Thyroid gland (tissue), 4 donors: ENCODE results near the gene SETD2. TPM values are rescaled to one million over a fixed set of nuclear protein-coding genes. Genes with fewer than 3 reads are reported as not detected.

ENCODE experiments used
- DNase-seq, 2 donors: peaks; one replicate each; pipeline ENCODE4 v3.0.0-alpha.2; 2019
- H3K27ac ChIP-seq, 3 donors: fragments of 200-600 bp; sonication (generic); 1 replicate in 2 of 3; 2 replicates in 1 of 3; pipeline ENCODE4 v1.5.1; 2016 to 2019; ENCODE audit warnings: mild to moderate bottlenecking in 1 of 3, moderate library complexity in 1 of 3
- H3K27me3 ChIP-seq: fragments of 200-600 bp; sonication (generic); one replicate; pipeline ENCODE4 v1.5.1; 2019
- H3K36me3 ChIP-seq, 2 donors: fragments of 200-600 bp; sonication (generic); one replicate each; pipeline ENCODE4 v1.5.1; 2016 to 2019
- H3K4me1 ChIP-seq, 2 donors: fragments of 200-600 bp; sonication (generic); one replicate each; pipeline ENCODE4 v1.5.1; 2017 to 2019
- H3K4me3 ChIP-seq, 3 donors: fragments of 200-600 bp; sonication (generic); replicated peaks in 1 of 3; 1 replicate in 2 of 3; 2 replicates in 1 of 3; pipeline ENCODE4 v1.5.1; 2016; ENCODE audit warnings: mild to moderate bottlenecking in 1 of 3
- H3K9me3 ChIP-seq: fragments of 200-600 bp; sonication (generic); one replicate; pipeline ENCODE4 v1.5.1; 2017
- CTCF ChIP-seq, 6 experiments: fragments of 200-600 bp in 3 of 6; fragments of 450-650 bp in 3 of 6; sonication (generic) in 3 of 6; IDR thresholded peaks; one replicate each; pipeline ENCODE4 v1.5.1; 2016 to 2019; ENCODE audit warnings: antibody characterized with exemption in 6 of 6, mild to moderate bottlenecking in 2 of 6, inconsistent platforms in 1 of 6, moderate library complexity in 1 of 6
- POLR2A ChIP-seq, 2 donors: fragments of 450-650 bp; IDR thresholded peaks; one replicate each; pipeline ENCODE4 v1.6.1; 2017; ENCODE audit warnings: antibody characterized with exemption in 2 of 2, mild to moderate bottlenecking in 2 of 2, moderate library complexity in 1 of 2
- WGBS, 2 donors: methylation state at CpG; one replicate each; pipeline ENCODE4 v1.1.5; 2017; 5-methylcytosine and 5-hydroxymethylcytosine counted together
- intact Hi-C: fragments of 100-400 bp; cut with DNase I; formaldehyde crosslinking; loops from one replicate; pipeline ENCODE4 v1.15.1; 2023
- total RNA-seq, 4 donors: library from RNA; depleted of rRNA; stranded (reverse); fragments of >200 nt; gene quantifications; one replicate each; pipeline ENCODE4 v1.2.3, GENCODE V29; 2016

Gene SETD2
- total RNA-seq, 4 donors from 2014 or later, result 74.3 to 128 (median 85.5) TPM

GRCh38 chr3:47009225-47010110 is 154.4 kb downstream of the SETD2 start:
- Histone ChIP-seq H3K27me3 (no peaks in the 10 kb centered on the region), H3K4me3 (peak overlapping the region in 2 of 3 donors; percentile 42 to 56), H3K27ac (peak overlapping the region; percentile 59 to 90 (median 85)), H3K4me1 (peaks cover 10% of the 10 kb centered on the region in 2 donors), H3K9me3 (no peaks in the 10 kb centered on the region), H3K36me3 (no peaks in the 10 kb centered on the region)
- WGBS, 2 donors, result 6 to 9% methylated on average over 17 to 38 of the region's 85 CpGs
- peak; percentile 51 to 94 for TF ChIP-seq POLR2A (IDR thresholded peaks at IDR 0.05)
- no peak for TF ChIP-seq CTCF (IDR thresholded peaks at IDR 0.05)
- peak; percentile 93 to 94 for DNase-seq
- intact Hi-C loops, result no loop called here

DNA sequence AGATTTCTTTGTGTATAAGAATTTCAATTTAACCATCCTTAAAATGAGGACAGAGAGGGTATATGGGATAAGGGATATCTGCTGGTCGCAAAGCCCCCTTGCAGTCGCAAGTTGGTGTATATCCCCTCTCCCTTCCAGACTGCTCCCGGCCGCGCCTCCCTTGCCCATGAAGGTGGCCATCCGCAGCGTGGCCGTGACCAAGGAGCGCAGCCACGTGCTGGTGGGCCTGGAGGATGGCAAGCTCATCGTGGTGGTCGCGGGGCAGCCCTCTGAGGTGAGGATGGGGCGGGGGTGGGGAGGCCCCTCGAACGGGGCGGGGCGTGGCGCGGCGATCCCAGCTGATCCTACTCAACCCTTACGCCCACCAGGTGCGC is 155.1 kb downstream of the SETD2 start:
- Histone ChIP-seq H3K9me3 (no peaks in the 10 kb centered on the region), H3K27me3 (no peaks in the 10 kb centered on the region), H3K4me3 (peak overlapping the region in 1 of 3 donors; percentile 42), H3K27ac (peak overlapping the region in 1 of 3 donors; percentile 41), H3K4me1 (peaks cover 10% of the 10 kb centered on the region in 2 donors), H3K36me3 (no peaks in the 10 kb centered on the region)
- no peak for DNase-seq
- no peak for TF ChIP-seq POLR2A (IDR thresholded peaks at IDR 0.05)
- peak in 1 of 6 experiments; percentile 1 for TF ChIP-seq CTCF (IDR thresholded peaks at IDR 0.05)
- 60 to 76% methylated on average over 8 to 9 of the region's 23 CpGs for WGBS, 2 donors
- intact Hi-C loops, result no loop called here

DNA sequence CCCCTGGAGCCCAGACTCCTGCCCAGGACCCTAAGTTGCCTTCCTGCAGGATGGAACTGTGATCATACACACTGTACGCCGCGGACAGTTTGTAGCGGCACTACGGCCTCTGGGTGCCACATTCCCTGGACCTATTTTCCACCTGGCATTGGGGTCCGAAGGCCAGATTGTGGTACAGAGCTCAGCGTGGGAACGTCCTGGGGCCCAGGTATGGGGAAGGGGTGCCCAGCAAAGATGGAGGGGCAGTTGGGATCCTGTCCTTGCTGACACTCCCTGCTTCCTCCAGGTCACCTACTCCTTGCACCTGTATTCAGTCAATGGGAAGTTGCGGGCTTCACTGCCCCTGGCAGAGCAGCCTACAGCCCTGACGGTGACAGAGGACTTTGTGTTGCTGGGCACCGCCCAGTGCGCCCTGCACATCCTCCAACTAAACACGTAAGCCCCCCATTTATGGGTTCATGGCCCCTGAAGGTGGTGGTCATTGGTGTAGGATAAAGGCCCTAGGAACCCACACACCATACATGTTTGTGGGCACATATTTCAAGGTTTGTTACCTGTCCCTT is 155.6 kb downstream of the SETD2 start:
- DNase-seq, result no peak
- Histone ChIP-seq H3K27me3 (no peaks in the 10 kb centered on the region), H3K36me3 (peaks cover 0 to 1% of the 10 kb centered on the region in 2 donors), H3K9me3 (no peaks in the 10 kb centered on the region), H3K4me1 (peaks cover 10% of the 10 kb centered on the region in 2 donors), H3K4me3 (no peak overlapping the region), H3K27ac (no peak overlapping the region)
- TF ChIP-seq CTCF (IDR thresholded peaks at IDR 0.05), result no peak
- no peak for TF ChIP-seq POLR2A (IDR thresholded peaks at IDR 0.05)
- intact Hi-C loops, result no loop called here
- 97 to 100% methylated on average over 11 to 13 of the region's 13 CpGs for WGBS, 2 donors

DNA sequence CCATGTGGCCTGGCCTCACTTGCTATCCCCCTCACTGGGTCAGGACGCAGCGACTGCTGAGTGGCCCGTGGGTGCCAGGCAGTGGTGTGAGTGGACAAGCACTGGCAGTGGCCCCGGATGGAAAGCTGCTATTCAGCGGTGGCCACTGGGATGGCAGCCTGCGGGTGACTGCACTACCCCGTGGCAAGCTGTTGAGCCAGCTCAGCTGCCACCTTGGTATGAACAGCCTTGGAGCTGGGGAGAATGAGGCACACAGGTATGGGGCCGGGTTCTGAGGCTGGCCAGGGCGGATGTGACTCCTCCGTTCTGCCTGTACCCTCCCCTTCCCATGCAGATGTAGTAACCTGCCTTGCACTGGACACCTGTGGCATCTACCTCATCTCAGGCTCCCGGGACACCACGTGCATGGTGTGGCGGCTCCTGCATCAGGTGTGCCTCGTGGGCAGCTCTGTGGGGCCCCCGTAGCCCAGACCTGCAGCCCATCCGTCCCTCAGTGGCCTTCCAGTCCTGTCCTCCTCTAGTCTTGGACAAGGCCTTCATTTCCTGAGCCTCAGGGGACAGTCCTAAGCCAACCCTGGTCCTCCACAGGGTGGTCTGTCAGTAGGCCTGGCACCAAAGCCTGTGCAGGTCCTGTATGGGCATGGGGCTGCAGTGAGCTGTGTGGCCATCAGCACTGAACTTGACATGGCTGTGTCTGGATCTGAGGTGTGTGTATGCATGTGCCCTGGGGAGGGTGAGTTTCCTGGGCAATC is 156.3 kb downstream of the SETD2 start:
- TF ChIP-seq CTCF (IDR thresholded peaks at IDR 0.05) (no peak), POLR2A (IDR thresholded peaks at IDR 0.05) (no peak)
- no peak for DNase-seq
- 91 to 95% methylated on average over 9 to 12 of the region's 16 CpGs for WGBS, 2 donors
- H3K4me3 ChIP-seq, result no peak overlapping the region
- no peaks in the 10 kb centered on the region for H3K9me3 ChIP-seq
- intact Hi-C loops, result no loop called here
- peaks cover 10% of the 10 kb centered on the region in 2 donors for H3K4me1 ChIP-seq
- no peak overlapping the region for H3K27ac ChIP-seq
- H3K36me3 ChIP-seq, result peaks cover under 1 to 6% of the 10 kb centered on the region in 2 donors
- no peaks in the 10 kb centered on the region for H3K27me3 ChIP-seq
